HG02981 (cell line): ENCODE data around the gene CPT1B.
A peak's percentile ranks its signal among the peaks of the same experiment; 100 is the strongest.
"Not testable (repeated sequence)": the region's sequence is repeated elsewhere in the genome, so short reads cannot be mapped to it uniquely, and the experiment has no call there.

Experiments
- ATAC-seq: cut with Tn5 transposase; IDR thresholded peaks from one replicate; pipeline ENCODE4 v1.9.1; 2021; ENCODE audit warnings: mild to moderate bottlenecking, moderate library complexity; ENCODE audit not compliant: unreplicated experiment

CPT1B gene

DNA sequence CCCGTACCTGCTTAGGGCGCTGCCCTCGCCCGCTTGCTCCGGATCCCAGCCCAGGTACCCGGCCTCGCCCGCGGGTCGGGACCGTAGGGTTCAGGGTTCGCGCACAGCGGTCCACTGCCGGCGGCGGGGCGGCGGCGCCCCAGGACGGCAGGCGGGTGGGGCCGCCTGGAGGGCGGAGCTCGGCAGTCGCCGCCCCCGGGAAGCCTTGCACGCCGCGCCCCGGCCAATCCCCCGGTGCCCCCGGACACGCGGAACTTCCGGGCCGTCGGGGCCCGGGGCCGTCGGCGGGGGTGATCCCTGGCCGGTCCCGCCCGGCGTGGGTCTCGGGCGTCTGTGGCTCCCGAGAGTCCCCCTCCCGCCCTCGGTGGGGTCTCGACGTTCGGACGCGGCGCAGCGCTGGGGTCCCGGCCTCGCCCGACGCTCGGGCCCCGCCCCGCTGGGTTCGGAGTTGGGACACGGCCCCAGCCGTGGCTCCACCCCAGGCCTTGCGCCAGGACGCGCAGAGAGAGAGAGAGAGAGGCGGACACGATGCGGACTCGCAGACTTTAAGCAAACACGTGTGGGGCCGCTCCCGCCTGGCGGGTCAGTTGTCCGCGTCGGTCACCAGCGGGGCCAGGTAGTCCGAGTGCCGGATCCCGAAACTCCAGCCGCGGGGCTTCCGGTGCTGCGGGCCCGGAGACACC, 48.2 kb downstream of the CPT1B start, which contains the start of gene TYMP:
TYMP (minus strand) TSS at position 116 of the 683 bp plus-strand sequence. CDS start 303 bp downstream, outside the sequence.
- peak; percentile 18 for ATAC-seq

DNA sequence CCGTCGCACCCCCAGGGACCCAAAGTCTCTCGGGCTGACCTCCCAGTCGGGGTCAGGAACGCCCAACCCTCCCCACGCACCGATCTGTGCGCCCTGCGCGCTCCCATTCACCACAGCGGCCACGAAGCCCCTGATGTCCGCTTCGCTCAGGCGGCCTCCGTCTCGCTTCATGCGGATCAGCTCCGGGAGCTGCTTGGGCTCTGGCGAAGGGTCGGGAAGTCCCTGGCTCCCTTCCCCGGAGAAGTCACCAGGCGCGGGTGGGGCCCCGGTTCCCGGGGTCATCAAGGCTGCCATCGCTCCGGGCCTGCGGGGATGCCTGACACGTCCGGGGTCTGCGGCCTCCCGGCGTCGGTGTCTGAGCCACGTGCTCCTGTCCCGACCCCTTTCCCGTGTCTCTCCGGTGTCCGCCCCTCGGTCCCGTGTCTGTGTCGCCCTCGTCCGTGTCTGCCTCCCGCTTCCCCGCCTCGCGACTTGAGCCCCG, 48.8 kb downstream of the CPT1B start:
- no peak for ATAC-seq

DNA sequence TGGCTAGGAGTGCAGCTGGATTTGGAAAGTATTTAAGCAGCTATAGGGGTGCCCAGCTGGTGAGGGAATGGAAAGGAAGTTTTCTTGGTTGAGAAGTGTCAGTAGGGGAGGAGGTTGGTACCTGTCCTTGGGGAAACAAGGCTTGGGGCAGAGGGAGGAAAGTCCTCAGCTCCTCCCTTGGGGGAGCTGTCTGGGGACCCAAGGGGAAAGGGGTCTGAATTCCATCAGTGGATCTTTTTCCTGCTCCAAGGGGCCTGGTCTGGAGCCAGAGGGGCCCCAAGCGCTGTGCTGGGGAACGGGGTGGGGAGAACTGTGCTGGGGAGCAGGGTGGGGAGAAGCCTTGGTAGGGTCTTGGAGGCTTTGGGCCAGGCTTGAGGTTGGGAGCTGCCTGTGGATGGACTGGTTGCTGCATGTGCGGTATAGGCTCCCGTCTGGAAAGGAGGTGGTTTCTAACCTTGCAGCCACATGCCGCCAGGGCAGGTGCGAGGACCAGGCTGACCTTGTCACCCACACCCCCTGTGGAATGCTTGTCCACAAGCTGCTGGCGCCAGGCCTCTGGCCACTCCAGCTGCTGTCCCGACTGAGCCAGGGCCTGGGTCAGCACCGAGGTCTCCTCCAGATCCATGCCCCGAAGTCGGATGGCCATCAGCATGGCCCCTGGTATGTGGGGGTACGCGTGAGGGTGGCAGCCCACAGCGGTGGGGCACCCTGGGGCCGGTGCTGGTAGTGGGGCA, 49.4 kb downstream of the CPT1B start:
- ATAC-seq = no peak

DNA sequence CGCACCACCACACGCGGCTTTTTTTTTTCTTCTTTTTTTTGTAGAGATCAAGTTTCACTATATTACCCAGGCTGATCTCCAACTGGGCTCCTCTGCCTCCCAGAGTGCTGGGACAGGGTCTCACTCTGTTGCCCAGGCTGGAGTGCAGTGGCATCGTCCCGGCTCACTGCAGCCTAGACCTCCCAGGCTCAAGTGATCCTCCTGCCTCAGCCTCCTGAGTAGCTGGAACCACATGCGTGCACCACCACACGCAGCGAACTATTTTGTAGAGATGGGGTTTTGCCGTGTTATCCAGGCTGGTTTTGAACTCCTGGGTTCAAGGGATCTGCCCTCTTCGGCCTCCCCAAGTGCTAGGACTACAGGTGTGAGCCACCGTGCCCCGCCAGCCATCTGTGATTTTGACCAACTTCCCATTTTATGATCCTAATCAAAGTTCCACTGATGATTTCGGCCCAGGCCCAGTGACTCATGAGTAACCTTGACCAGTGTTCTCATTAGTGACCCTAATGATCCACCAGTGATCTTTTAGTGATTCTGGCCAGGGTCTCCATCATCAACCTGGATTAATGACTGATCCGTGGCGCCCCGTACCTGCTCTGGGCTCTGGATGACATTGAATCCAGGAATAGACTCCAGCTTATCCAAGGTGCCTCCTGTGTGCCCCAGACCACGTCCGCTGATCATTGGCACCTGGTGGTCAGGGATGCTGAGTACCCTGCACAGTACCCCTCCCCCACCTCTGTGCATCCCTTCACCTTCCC, 50.1 kb downstream of the CPT1B start:
- no peak for ATAC-seq

DNA sequence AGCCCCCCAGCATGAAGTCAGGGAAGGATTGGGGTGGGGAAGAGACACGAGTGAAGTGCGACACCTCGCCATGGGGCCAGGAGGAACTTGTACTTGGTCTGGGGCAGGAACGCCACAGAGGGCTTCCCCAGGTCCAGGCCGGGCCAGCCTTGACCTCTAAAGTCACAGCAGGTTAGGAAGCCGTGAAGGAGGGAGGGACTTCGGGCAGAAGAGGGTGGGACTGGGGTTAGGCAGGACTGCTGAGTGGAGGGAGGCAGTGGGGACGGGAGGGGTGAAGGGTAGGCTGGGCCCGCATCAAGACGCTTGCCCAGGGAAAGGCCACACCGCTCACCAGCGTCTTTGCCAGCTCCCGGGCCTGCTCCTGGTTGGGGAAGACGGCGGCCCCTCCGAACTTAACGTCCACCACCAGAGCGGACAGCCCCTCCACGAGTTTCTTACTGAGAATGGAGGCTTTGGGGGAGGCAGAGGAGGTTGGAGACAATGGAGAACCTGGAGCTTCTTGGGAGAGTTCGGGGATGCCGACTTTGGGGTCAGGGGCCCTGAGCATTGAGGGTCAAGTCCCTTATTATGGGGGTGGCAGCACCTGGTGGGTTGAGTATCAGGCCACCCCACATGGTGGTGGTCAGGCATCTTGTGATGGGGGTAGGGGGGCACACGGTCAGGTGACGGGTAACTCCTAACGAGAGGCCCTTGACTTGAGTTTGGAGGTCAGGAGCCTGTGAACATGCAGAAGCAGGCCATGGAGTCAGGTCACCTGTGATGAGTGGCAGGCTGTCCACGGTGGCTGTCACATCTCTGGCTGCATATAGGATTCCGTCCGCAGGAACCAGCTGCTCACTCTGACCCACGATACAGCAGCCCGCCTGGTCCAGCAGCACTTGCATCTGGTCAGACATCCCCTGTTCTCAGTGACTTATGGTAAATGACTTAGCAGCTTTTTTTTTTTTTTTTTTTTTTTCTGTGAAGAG, 51.1 kb downstream of the CPT1B start:
- no peak for ATAC-seq

DNA sequence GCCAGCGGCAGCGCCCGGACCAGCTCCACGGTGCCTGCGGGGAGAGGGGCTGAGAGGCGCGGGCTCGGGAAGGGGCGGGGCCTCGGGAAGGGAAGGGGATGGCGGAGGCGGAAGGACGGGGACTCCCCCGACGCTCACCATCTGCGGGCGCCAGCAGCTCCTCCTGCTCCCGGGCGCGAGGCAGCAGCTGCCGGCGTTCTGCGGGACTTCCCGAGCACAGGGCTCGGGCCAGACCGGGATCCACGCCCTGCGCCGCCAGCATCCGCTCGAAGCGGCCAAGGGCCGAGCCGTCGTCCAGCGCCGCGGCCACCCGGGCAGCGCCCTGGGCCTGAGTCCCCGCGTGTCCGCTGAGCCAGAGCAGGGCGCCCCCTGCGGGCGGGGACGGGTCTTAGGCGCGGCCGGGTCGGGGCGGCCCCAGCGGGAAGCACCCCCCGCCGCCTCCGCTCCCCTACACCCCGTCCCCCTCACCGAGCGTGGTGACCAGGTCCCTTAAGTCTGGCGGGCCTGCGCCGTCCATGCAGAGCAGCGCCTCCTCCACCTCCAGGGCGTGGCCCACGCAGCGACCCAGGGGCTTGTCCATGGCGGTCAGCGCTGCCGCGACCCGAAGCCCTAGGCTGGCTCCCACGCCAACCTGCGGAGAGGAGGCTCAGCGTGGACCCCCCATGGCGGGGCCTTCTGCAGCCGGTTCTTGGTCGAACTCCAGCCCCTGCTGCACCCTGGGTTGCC, 52.0 kb downstream of the CPT1B start:
- peak; percentile 33 for ATAC-seq

DNA sequence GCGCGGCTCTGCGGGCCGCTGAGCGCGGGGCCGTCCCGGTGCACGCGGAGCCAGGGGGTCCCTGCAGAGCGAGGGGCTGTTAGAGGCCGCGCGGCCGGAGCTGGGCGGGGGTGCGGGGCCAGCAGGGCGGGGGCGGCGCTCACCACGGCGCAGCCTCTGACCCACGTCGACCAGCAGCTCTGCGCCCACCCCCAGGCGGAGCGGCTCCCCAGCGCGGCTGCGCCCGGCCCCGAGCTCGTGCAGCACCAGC, 52.4 kb downstream of the CPT1B start:
- ATAC-seq = no peak

DNA sequence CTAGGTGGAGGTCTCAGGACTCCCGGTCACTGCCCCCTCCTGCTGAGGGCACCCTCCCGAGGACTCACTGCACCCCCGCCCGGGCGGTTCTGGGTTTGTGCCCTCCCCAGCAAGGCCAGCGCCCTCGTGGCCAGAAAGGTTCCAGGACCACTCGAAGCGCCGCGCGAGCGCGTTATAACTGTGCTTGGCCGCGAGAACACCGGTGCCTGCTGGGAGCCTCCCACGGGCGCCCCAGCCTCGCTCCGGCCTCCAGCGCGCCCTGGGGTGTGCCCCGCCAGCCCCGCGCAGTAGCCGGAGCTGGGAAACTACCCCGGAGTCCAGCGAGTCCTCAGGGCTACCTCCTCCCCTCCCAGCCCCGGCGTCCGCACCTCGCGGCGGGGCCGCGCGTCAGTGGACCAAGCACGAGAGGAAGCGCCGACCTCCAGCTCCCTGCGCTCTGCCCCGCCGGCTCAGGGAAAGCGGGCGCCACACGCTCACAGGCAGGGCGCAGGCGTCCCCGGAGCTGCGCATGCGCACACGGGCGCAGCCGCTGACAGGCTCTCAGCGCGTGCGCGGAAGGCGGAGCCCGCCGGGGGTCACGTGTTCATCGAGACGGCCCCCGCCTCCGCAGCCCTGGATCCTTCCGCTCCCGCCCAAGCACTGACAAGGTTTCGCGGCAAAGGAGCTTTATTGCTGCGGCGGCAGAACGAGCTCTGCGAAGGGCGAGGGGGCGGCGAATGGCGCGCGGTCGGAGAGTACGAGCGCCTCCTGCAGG, 52.9 kb downstream of the CPT1B start, which contains the start of gene SCO2:
SCO2 (minus strand) TSS at position 495 of the 754 bp plus-strand sequence. CDS start 1,187 bp downstream, outside the sequence.
- ATAC-seq = peak; percentile 32

DNA sequence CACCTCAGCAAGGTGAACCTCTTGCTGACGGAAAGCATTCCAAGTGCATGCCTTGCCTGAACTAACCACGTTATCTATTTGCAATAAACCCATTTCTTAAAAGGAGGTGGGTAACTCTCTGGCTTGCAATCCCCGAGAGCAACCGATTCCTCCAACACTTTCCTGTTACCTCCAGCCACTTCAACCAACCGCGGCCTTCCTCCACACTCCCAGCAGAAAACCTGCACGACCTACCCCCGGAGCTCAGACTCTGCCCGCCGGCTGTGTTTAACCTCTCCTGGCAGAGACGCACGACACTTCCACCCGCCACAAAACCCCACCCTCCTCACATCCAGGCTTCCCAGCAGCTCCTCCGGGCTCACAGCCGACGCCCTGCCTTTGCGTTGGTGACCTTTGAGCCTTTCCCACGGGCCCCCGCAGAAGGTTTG, 53.5 kb downstream of the CPT1B start:
- no peak for ATAC-seq

DNA sequence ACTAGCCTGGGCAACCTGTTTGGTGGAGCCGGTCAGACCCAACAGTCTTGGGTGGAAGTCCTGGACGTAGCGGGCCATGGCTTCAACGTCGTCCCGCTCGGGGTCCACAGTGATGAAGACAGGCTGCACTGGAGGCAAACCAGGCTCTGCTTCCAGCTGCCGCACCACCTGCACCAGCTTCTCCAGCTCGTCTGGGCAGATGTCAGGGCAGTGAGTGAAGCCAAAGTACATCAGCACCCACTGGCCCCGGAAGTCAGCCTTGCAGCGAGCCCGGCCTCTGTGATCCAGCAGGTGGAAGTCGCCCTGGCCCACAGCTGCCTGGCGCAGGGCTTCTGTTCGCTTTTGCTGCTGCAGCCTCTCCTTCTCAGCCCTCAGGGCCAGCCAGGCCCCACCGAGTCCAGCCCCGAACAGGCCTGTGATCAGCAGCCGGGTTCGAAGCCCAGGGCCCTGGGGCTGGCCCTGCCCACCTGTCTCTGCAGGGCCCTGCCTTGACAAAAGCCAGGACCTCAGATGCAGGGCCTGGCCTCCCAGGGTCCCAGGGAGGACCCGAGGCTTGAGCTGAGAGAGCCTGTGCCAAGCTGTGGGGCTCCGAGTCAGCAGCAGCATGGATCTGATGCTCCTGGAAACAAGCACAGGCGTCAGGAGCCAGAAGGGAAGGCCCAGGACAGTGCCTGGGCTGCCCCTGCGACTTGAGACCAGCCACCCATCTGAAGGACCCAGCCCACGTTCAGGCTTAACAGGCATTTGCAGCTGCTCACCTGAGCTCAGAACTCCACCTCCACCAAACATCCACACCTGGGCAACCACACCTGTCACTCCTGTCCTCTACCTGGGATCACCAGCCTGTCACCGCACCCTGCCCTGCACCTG, 54.2 kb downstream of the CPT1B start:
- ATAC-seq = no peak

DNA sequence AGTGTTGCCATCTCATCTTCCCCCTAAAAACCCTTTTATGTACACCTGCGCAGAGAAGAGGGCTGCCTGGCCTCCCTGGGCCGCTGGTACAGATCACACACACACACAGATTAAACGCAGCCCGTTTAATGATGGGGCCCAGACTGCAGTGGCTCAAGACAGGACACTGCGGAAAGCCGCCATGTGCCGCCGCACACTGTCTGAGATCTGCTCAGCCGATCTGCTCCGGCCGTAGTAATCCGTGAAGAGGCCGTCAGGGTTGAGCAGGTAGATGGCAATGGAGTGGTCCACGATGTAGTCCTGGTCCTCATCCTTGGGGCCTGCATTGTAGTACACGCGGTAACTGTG, 54.8 kb downstream of the CPT1B start:
- no peak for ATAC-seq

DNA sequence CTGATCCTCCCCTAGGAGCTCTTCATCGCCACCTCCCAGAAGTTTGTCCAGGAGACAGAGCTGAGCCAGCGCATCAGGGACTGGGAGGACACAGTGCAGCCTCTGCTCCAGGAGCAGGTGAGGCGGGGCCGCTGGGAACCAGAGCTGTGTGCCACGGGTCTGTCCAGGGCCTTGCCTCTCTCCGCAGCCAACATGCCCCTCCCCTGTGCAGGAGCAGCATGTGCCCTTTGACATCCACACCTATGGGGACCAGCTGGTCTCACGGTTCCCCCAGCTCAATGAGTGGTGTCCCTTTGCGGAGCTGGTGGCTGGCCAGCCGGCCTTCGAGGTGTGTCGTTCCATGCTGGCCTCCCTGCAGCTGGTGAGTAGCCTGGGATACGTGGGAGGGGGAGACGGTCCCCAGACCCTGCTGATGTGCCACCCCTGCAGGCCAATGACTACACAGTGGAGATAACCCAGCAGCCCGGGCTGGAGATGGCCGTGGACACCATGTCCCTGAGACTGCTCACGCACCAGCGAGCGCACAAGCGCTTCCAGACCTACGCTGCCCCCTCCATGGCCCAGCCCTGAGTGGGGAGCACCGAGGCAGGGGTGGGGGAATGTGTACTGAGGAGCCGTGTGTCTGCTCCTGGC, 55.3 kb downstream of the CPT1B start:
- no peak for ATAC-seq

DNA sequence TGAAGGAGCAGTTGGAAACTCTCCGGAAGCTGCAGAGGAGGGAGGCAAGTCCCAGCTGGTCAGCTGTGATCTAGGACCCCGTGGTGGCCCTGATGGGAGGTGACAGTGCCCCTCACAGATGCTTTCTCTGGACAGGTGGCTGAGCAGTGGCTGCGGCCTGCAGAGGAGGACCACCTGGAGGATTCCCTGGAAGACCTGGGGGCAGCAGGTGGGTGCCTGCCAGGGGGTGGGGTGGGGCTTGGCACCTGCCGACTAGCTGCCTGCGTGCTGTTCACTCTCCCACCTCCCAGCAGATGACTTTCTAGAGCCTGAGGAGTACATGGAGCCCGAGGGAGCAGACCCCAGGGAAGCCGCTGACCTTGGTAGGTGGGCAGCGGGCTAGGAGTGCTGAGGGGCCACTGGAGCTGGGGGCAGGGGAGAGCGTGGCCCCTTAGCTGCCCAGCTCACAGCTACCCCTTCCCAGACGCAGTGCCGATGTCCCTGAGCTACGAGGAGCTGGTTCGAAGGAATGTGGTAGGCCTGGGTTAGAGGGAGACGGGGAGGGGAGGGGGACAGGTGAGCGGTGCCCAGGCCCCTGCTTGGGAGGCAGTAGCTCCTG, 55.9 kb downstream of the CPT1B start:
- ATAC-seq = no peak

DNA sequence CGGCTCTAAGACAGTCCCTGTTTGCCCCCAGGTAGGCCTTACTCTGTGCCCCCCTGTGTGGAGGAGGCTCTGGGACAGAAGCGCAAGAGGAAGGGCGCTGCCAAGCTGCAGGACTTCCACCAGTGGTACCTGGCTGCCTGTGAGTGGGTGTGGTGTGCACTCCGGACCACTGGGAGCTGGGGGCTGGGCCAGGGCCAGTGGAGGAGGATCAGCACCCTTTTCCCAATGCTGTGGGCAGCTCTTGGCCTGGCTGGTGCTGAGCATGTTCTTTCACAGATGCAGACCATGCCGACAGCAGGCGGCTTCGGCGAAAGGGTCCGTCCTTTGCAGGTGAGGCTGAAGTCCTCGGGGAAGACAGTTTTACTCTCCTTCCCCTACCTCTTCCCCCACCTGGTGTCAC, 56.5 kb downstream of the CPT1B start:
- no peak for ATAC-seq

DNA sequence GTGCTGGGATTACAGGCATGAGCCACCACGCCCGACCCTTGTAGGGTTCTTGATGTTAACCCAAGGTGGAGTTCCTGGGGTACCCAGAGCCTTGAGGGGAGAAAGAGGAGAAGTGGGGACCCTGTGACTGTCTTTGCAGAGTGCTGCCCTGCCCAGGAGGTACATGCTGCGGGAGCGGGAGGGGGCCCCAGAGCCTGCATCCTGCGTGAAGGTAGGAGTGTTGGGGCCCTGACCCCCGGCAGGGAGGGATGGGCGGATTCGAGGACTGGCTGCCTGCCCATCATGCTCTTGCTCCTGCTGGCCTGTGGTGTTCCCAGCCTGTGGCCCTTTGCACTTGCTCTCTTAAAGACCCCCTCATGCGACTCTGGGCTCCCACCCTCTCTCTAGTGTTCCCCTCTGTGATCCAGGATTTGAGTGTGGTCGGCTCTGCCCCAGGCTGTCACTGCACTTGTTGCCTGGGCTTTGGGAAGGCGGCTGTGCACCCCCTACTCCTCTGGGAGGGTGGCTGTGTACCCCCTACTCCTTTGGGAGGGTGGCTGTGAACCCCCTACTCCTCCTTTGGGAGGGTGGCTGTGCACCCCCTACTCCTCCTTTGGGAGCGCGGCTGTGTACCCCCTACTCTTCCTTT, 57.3 kb downstream of the CPT1B start:
- no peak for ATAC-seq

DNA sequence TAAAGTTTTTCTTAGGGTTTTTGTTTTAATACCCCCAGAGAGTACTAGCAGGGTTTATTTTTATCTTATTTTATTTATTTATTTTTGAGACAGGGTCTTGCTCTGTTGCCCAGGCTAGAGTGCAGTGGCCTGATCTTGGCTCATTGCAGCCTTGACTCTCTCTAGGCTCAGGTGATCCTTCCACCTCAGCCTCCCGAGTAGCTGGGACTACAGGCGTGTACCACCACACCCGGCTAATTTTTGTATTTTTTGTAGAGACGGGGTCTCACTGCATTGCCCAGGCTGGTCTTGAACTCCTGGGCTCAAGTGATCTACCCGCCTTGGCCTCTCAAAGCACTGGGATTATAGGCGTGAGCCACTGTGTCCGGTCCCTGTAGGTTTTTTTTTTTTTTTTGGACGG, 58.0 kb downstream of the CPT1B start:
- ATAC-seq = not testable (repeated sequence)

DNA sequence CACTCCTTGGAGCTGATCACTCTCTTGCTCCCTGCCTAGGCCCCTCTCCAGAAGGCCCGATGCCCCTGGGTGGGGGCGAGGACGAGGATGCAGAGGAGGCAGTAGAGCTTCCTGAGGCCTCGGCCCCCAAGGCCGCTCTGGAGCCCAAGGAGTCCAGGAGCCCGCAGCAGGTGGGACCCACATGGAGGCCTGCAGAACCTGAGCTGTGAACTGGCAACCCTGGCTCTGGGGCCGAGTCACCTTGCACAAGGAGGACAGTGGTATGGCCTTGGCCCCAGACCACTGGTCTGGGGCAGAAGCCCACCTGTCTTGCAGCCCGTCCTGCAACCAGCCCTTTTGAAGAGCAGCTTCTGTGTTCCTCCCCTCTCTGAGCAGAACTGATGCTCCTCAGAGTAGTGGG, 59.1 kb downstream of the CPT1B start:
- ATAC-seq = no peak
